ENCODE results near the gene SUV39H1.

- TF ChIP-seq CTCF (IDR thresholded peaks at IDR 0.05) (no peak), POLR2A (IDR thresholded peaks at IDR 0.05) (no peak)
Measured at GRCh38 chrX:48709522-48710112, 13.1 kb downstream of the SUV39H1 start.
